ENCODE data around the gene NUTM2G. TPM values are rescaled to one million over a fixed set of nuclear protein-coding genes. Genes with fewer than 3 reads are reported as not detected.
"Not testable (repeated sequence)": the region's sequence is repeated elsewhere in the genome, so short reads cannot be mapped to it uniquely, and the experiment has no call there.

Gene NUTM2G
- total and polyA plus RNA-seq, 8 donors: not detected

GRCh38 chr9:96934706-96935105, 6.1 kb downstream of the NUTM2G start:
- H3K27me3 ChIP-seq; H3K27ac ChIP-seq; H3K9me3 ChIP-seq; H3K4me3 ChIP-seq; H3K36me3 ChIP-seq; H3K4me1 ChIP-seq; DNase-seq; intact Hi-C loops (cut with DNase I; ENCODE audit: low total_unique reads): not testable (repeated sequence)
- 63 to 85% (median 66%) methylated on average over 4 to 5 of the region's 5 CpGs; no CpG with 5 or more reads in 2 of the 5 donors for WGBS, 5 donors

GRCh38 chr9:96935401-96935800, 6.8 kb downstream of the NUTM2G start:
- H3K9me3 ChIP-seq; H3K36me3 ChIP-seq; H3K4me1 ChIP-seq; H3K4me3 ChIP-seq; H3K27ac ChIP-seq; intact Hi-C loops (cut with DNase I; ENCODE audit: low total_unique reads); H3K27me3 ChIP-seq; DNase-seq: not testable (repeated sequence)
- 83 to 97% (median 88%) methylated on average over 6 to 15 of the region's 15 CpGs for WGBS, 5 donors

DNA sequence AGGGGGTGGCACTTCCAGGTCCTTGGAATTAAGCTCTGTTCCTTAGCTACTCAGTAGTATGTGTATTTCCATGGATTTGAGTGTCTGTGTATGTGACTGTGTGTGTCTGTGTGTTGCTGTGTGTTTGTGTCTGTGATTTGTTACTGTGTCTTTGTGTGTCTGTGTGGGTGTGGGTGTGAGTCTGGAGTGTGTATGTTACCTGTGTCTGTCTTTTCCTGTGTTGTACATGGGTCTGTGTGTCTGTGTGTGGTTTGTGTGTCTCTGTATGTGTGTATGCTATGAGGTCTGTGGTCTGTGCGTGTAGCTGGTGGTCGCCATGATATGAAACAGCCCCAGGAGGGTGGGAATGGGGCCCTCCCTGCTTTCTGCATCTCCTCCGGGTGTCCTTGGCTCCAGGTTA, 8.8 kb downstream of the NUTM2G start:
- intact Hi-C loops (cut with DNase I; ENCODE audit: low total_unique reads); H3K9me3 ChIP-seq; H3K27me3 ChIP-seq; H3K36me3 ChIP-seq; H3K4me3 ChIP-seq; H3K27ac ChIP-seq; H3K4me1 ChIP-seq; DNase-seq: not testable (repeated sequence)
- WGBS, 5 donors: 84 to 94% (median 87%) methylated on average over 2 to 3 of the region's 3 CpGs; no CpG with 5 or more reads in 1 of the 5 donors

DNA sequence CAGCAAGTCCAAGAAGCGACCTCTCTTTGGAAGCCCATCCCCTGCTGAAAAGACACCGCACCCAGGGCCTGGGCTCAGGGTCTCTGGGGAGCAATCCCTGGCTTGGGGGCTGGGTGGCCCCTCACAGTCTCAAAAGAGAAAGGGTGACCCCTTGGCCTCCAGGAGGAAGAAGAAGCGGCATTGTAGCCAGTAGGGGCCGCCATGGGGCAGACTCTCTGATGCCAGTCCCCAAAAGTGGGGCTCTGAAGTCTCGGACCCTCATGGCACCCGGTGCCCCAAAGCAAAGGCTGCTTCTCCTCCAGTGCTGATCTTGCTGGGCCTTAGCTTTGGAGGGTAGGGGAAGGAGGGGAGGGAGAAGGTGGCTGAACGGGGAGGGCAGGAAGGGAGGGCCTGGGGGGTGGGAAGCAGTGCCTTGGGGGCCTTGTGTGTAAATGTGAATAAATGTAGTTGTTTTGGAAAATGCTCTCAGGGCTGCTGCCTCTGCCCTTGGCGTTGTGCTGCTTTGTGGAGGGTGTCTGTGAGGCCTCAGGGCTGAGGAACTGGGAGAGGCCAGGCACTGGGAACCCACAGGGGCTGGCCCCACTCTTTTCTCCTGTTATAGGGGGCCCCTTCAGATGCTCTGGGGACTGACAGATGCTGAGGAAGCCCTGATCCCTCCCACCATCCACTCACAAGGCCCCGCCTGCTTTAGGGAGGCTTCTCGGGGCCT, 10.5 kb downstream of the NUTM2G start:
- H3K36me3 ChIP-seq; H3K9me3 ChIP-seq; H3K27me3 ChIP-seq; intact Hi-C loops (cut with DNase I; ENCODE audit: low total_unique reads); H3K27ac ChIP-seq; H3K4me3 ChIP-seq; DNase-seq; H3K4me1 ChIP-seq: not testable (repeated sequence)
- 90% methylated on average over 1 of the region's 10 CpGs; no CpG with 5 or more reads in 4 of the 5 donors for WGBS, 5 donors

DNA sequence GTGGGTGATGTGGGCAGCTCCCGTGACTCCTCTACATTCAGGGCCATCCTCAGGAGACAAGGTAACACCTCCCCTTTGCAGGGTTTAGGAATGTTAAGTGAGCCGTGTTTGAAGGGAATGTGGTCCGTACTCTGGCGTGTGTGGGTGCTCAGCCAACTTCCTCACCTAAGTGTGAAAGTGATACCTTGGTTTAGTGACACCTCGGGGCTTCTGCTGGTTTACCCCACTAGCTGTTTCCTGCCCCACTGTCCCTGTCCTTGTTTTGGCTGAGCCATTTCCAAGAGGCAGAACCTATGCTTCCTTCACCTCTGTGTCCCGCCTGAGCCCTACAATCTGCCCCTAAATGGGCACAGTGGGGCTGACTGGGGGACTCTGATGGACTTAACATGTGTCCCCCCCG, 12.3 kb downstream of the NUTM2G start:
- WGBS, 5 donors: 75 to 89% methylated on average over 4 of the region's 7 CpGs; no CpG with 5 or more reads in 3 of the 5 donors
- intact Hi-C loops (cut with DNase I; ENCODE audit: low total_unique reads); H3K9me3 ChIP-seq; H3K4me3 ChIP-seq; H3K27ac ChIP-seq; H3K4me1 ChIP-seq; DNase-seq; H3K36me3 ChIP-seq; H3K27me3 ChIP-seq: not testable (repeated sequence)

DNA sequence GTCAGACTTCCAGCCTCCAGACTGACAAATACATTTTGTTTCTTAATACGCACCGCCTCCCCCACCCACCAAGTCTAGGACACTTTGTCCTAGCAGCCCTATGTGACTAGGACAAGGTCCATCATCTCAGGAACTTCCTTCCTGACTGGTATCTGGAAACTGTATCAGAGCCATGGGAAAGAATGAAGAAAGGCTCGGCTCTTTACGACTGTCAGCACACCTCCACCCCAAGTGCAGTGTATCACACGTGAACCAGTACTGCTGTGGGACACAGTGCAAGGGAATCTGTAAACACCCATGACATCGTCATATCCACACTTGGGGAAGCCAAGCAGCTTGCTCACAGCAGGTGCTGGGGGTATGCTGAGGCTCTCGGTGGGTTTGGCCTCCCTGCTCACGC, 13.0 kb downstream of the NUTM2G start:
- peaks cover 0 to 13% (median 5%) of the 10 kb centered on the region in 4 donors for H3K36me3 ChIP-seq
- intact Hi-C loops (cut with DNase I; ENCODE audit: low total_unique reads); H3K27ac ChIP-seq; H3K4me1 ChIP-seq; H3K9me3 ChIP-seq; H3K4me3 ChIP-seq; DNase-seq; H3K27me3 ChIP-seq: not testable (repeated sequence)
- 100% methylated on average over 2 of the region's 8 CpGs; no CpG with 5 or more reads in 2 of the 5 donors for WGBS, 5 donors

- H3K9me3 ChIP-seq; H3K4me3 ChIP-seq; intact Hi-C loops (cut with DNase I; ENCODE audit: low total_unique reads); H3K4me1 ChIP-seq; H3K27ac ChIP-seq; H3K27me3 ChIP-seq; DNase-seq: not testable (repeated sequence)
- 100% methylated on average over 1 of the region's 4 CpGs; no CpG with 5 or more reads in 4 of the 5 donors for WGBS, 5 donors
- H3K36me3 ChIP-seq: peaks cover 0 to 17% (median 8%) of the 10 kb centered on the region in 4 donors
Observed at GRCh38 chr9:96942181-96942580, 13.5 kb downstream of the NUTM2G start.

DNA sequence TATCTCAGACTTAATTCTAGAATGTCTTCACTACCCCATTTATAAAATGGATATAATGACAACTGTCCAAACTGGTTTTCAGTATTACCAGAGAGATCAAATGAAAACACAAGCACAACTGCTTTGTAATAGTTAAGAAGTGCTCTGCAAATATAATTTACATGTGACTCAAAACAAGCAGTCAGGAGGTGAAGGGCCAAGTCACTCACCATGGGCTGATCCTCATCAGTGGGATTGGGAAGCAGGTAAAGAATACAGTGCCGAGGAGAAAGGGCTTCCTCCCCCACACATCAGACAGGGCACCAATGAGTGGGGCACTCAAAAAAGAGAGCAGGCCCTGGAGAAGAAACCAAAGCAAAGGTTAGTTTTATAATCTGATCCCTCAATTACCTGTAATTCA, 20.7 kb downstream of the NUTM2G start:
- peaks cover 0 to 28% (median 15%) of the 10 kb centered on the region in 4 donors for H3K36me3 ChIP-seq
- H3K27ac ChIP-seq; H3K4me1 ChIP-seq; H3K27me3 ChIP-seq; H3K9me3 ChIP-seq; intact Hi-C loops (cut with DNase I; ENCODE audit: low total_unique reads); DNase-seq; H3K4me3 ChIP-seq: not testable (repeated sequence)
- WGBS, 5 donors: 100% methylated on average over 1 of the region's 1 CpG; no CpG with 5 or more reads in 3 of the 5 donors

GRCh38 chr9:96950539-96950938, 21.9 kb downstream of the NUTM2G start:
- no CpG with 5 or more reads among the region's 2 CpGs for WGBS, 5 donors
- DNase-seq; H3K4me1 ChIP-seq; H3K9me3 ChIP-seq; H3K27me3 ChIP-seq; intact Hi-C loops (cut with DNase I; ENCODE audit: low total_unique reads); H3K27ac ChIP-seq; H3K4me3 ChIP-seq: not testable (repeated sequence)
- H3K36me3 ChIP-seq: peaks cover 0 to 35% (median 15%) of the 10 kb centered on the region in 4 donors

- 66 to 72% (median 68%) methylated on average over 5 of the region's 5 CpGs for WGBS, 5 donors
- H3K4me3 ChIP-seq; H3K4me1 ChIP-seq; H3K9me3 ChIP-seq; H3K27ac ChIP-seq; H3K27me3 ChIP-seq; intact Hi-C loops (cut with DNase I; ENCODE audit: low total_unique reads): not testable (repeated sequence)
- H3K36me3 ChIP-seq: peaks cover 7 to 19% (median 15%) of the 10 kb centered on the region in 4 donors
- peak in 1 of 2 donors; percentile 4 for DNase-seq
Observed at GRCh38 chr9:96967591-96967990, 38.9 kb downstream of the NUTM2G start.

DNA sequence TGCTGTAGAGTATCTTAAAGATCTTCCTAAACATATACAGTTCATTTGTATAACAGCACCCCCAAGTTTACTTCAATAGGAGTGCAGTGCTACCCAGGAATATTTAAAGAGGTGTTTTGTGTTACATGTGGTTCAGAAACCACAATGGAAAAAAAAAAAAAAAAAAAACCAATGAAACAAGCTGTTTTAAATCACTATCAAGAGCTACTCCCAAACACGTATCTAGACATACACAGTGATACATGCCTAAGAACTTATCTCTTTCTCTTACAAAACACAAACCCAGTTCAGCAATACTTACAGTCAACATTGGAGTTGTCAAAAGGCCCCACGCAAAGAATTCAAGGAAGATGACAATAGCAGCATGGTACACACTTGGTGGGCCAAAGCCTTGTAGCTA, 43.9 kb downstream of the NUTM2G start:
- intact Hi-C loops (cut with DNase I; ENCODE audit: low total_unique reads); H3K27ac ChIP-seq; H3K4me1 ChIP-seq; H3K9me3 ChIP-seq; DNase-seq; H3K27me3 ChIP-seq; H3K4me3 ChIP-seq: not testable (repeated sequence)
- H3K36me3 ChIP-seq: peaks cover 7 to 17% (median 12%) of the 10 kb centered on the region in 4 donors
- WGBS, 5 donors: 55 to 85% (median 77%) methylated on average over 2 of the region's 2 CpGs

- intact Hi-C loops (cut with DNase I; ENCODE audit: low total_unique reads); H3K4me3 ChIP-seq; H3K27me3 ChIP-seq; DNase-seq; H3K9me3 ChIP-seq; H3K27ac ChIP-seq; H3K4me1 ChIP-seq: not testable (repeated sequence)
- H3K36me3 ChIP-seq: peaks cover 7 to 15% (median 11%) of the 10 kb centered on the region in 4 donors
- 72 to 82% (median 80%) methylated on average over 3 of the region's 3 CpGs for WGBS, 5 donors
Observed at GRCh38 chr9:96974037-96974436, 45.4 kb downstream of the NUTM2G start.

Data from stomach (tissue), 9 donors.